A673 (cell line): ENCODE results near the gene TMEM240. TPM values are rescaled to one million over a fixed set of nuclear protein-coding genes. Genes with fewer than 3 reads are reported as not detected.
A peak's percentile ranks its signal among the peaks of the same experiment; 100 is the strongest.

Experiments
- BruUV-seq: library from RNA; stranded (reverse); fragments of 400-500 nt; replicated peaks from 2 replicates; lab custom pipeline; 2021; lab: Mats Ljungman, UMichigan
- CTCF ChIA-PET: fragments of 300-600 bp; sonication (Branson Sonifier 250); formaldehyde crosslinking; loops from one replicate; lab custom pipeline; 2022; ENCODE audit warnings: antibody characterized with exemption; lab: Charles Lee
- POLR2A ChIA-PET: fragments of 300-600 bp; sonication (Branson Sonifier 250); formaldehyde crosslinking; loops from one replicate; lab custom pipeline; 2022; ENCODE audit warnings: antibody characterized with exemption; ENCODE audit not compliant: low non-redundant PET; lab: Charles Lee
- DNase-seq: peaks from one replicate; pipeline ENCODE4 v3.0.0-alpha.2; 2015; ENCODE audit warnings: low spot score
- H3K27ac ChIP-seq: fragments of 200-600 bp; sonication (generic); 2 replicates; pipeline ENCODE4 v1.5.1; 2016; ENCODE audit warnings: mixed run types, low read depth, mild to moderate bottlenecking, mixed read lengths, antibody characterized with exemption, low read length; ENCODE audit not compliant: poor library complexity, severe bottlenecking
- H3K27me3 ChIP-seq: fragments of 200-600 bp; sonication (generic); replicated peaks from 2 replicates; pipeline ENCODE4 v1.6.1; 2017; ENCODE audit warnings: mixed run types, low read depth, mild to moderate bottlenecking, mixed read lengths, antibody characterized with exemption, low read length; ENCODE audit not compliant: insufficient read depth, poor library complexity
- H3K36me3 ChIP-seq: fragments of 200-600 bp; sonication (generic); 2 replicates; pipeline ENCODE4 v1.6.1; 2016; ENCODE audit warnings: mixed run types, mild to moderate bottlenecking, mixed read lengths, antibody characterized with exemption, low read length; ENCODE audit not compliant: insufficient read depth, poor library complexity, severe bottlenecking
- H3K4me1 ChIP-seq: fragments of 200-600 bp; sonication (generic); 2 replicates; pipeline ENCODE4 v1.6.1; 2017; ENCODE audit warnings: mixed run types, mild to moderate bottlenecking, mixed read lengths, antibody characterized with exemption, low read length; ENCODE audit not compliant: insufficient read depth, poor library complexity, severe bottlenecking
- H3K4me3 ChIP-seq: fragments of 200-600 bp; sonication (generic); 2 replicates; pipeline ENCODE4 v1.5.1; 2016; ENCODE audit warnings: low read depth, mixed run types, mild to moderate bottlenecking, mixed read lengths, low read length; ENCODE audit not compliant: poor library complexity, severe bottlenecking
- H3K9me3 ChIP-seq: fragments of 200-600 bp; sonication (generic); 2 replicates; pipeline ENCODE4 v1.6.1; 2016; ENCODE audit warnings: mixed run types, low read depth, mild to moderate bottlenecking, mixed read lengths, antibody characterized with exemption, low read length; ENCODE audit not compliant: poor library complexity, severe bottlenecking
- EZH2 ChIP-seq: fragments of 200-600 bp; sonication (generic); IDR thresholded peaks from 2 replicates; pipeline ENCODE4 v1.6.1; 2017; ENCODE audit warnings: borderline replicate concordance, low read depth, mild to moderate bottlenecking, mixed read lengths, antibody characterized with exemption, low read length; ENCODE audit not compliant: poor library complexity, severe bottlenecking
- intact Hi-C: fragments of 100-400 bp; cut with micrococcal nuclease; formaldehyde crosslinking; loops from one replicate; pipeline ENCODE4 v1.10.0; 2022; ENCODE audit not compliant: unreplicated experiment
- total RNA-seq: library from RNA; stranded (reverse); gene quantifications from 2 replicates; pipeline ENCODE4 v1.2.3, GENCODE V29; 2021
- TF ChIP-seq, protein P1 (sequence below): fragments of 300-800, 200-600 bp; sonication (generic); conservative IDR thresholded peaks from 2 replicates; pipeline ENCODE4 v1.5.1; 2017; ENCODE audit warnings: low read depth, mild to moderate bottlenecking, antibody characterized with exemption, low read length, moderate library complexity, mixed read lengths

Gene TMEM240
- total RNA-seq, 1 experiment from 2014 or later: 6.8 TPM

DNA sequence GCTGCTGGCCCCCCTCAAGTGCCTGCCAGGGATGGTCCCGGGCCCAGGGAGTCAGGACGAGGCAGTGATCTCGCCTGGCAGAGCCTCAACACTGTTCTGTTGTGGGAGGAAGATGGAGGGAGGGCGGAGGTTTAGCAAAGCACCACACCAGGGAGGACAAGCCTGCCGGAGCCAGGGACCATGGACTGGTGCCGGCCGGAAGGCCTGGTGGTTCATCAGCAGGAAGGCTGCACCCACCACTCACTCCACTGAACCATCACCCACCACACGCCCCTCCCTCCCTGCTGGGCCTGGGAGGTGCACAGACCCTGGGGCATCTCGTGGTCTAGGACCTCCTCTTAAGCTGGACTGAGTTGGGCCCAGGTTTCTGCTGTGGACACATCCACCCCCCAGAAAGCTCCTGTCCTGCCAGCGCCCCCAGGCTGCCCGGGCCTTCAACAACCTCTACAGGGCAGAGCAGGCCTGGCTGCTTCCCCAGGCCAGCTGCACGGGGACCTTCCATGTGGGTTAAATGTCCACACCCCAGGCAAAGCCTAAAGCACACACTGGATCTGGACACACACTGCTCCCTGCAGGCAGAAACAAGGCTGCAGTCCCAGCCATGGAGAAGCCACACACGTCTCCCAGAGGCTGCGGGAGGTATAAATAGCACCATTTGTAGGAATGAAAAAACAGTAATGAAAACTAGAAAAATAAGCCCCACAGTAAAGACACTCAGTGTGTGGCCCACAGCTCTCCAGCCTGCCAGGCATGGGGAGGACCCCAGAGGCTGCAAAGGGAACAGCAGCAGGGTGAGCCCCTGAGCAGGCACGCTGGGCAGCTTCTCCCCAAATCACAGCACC is 10.4 kb upstream of the TMEM240 start:
- intact Hi-C loops: no loop called here
- ChIA-PET POLR2A (no interaction called here), CTCF (no interaction called here)
- peak overlapping the region; percentile 37 for H3K27ac ChIP-seq
- no peaks in the 10 kb centered on the region for H3K4me1 ChIP-seq
- DNase-seq: peak; percentile 43
- no peaks in the 10 kb centered on the region for H3K9me3 ChIP-seq
- H3K4me3 ChIP-seq: no peak overlapping the region
- no peaks in the 10 kb centered on the region for H3K27me3 ChIP-seq
- no peak for TF ChIP-seq EZH2
- TF ChIP-seq, protein P1, sequence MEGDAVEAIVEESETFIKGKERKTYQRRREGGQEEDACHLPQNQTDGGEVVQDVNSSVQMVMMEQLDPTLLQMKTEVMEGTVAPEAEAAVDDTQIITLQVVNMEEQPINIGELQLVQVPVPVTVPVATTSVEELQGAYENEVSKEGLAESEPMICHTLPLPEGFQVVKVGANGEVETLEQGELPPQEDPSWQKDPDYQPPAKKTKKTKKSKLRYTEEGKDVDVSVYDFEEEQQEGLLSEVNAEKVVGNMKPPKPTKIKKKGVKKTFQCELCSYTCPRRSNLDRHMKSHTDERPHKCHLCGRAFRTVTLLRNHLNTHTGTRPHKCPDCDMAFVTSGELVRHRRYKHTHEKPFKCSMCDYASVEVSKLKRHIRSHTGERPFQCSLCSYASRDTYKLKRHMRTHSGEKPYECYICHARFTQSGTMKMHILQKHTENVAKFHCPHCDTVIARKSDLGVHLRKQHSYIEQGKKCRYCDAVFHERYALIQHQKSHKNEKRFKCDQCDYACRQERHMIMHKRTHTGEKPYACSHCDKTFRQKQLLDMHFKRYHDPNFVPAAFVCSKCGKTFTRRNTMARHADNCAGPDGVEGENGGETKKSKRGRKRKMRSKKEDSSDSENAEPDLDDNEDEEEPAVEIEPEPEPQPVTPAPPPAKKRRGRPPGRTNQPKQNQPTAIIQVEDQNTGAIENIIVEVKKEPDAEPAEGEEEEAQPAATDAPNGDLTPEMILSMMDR: peak; percentile 44
- peaks cover 6% of the 10 kb centered on the region for H3K36me3 ChIP-seq
- no TSS peak for BruUV-seq

DNA sequence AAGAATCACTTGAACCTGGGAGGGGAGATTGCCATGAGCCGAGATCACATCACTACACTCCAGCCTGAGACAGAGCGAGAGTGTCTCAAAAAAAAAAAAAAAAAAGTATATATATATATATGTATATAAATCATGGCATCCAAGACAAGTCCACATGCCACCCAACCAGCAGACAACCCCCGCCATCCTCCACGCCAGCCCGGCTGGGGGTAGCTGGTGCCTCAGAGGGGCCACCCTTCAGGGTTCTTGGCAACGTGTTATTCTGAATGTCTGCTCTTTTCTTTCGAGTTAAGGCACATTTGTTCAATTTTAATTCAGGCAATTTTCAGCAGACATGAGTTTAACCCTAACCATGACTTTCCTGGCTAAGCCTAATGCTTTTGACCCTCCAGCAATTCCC is 9.7 kb upstream of the TMEM240 start:
- no peaks in the 10 kb centered on the region for H3K9me3 ChIP-seq
- ChIA-PET CTCF (no interaction called here), POLR2A (no interaction called here)
- TF ChIP-seq EZH2: no peak
- TF ChIP-seq, protein P1: no peak
- peak overlapping the region; percentile 37 for H3K27ac ChIP-seq
- intact Hi-C loops: no loop called here
- H3K4me3 ChIP-seq: no peak overlapping the region
- no peaks in the 10 kb centered on the region for H3K27me3 ChIP-seq
- DNase-seq: no peak
- no TSS peak for BruUV-seq
- H3K36me3 ChIP-seq: peaks cover 6% of the 10 kb centered on the region
- no peaks in the 10 kb centered on the region for H3K4me1 ChIP-seq

DNA sequence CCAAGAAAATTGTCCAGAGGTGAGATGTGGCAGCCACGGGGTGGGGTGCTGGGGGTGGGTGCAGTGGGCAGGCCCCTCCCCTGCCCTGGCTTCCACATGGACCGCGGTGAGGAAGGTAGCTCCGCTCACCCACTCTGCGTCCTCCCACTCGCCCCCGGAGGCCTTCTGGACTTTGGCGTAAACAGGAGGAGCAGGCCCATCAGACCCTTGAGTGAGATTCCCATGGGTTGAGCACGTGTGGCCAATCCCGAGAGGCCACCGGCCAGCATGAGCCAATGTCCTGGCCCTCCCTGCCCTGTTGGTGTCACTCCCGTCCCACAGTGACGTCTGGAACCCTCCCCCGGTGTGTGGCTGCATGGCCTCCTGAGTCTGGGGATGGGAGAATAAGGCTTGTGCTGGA is 8.2 kb upstream of the TMEM240 start:
- no peaks in the 10 kb centered on the region for H3K4me1 ChIP-seq
- H3K36me3 ChIP-seq: peaks cover 9% of the 10 kb centered on the region
- TF ChIP-seq, protein P1: no peak
- no peak for TF ChIP-seq EZH2
- no peak overlapping the region for H3K27ac ChIP-seq
- DNase-seq: no peak
- BruUV-seq: no TSS peak
- ChIA-PET CTCF (interaction anchor here (0.6 kb wide), 1 partner anchor 173 kb away, joined by 3 read pairs; the partner anchor contains the start of gene AURKAIP1), POLR2A (no interaction called here)
- intact Hi-C loops: no loop called here
- no peaks in the 10 kb centered on the region for H3K9me3 ChIP-seq
- no peak overlapping the region for H3K4me3 ChIP-seq
- H3K27me3 ChIP-seq: no peaks in the 10 kb centered on the region
